ENCODE results near the gene EMSY.
A peak's percentile ranks its signal among the peaks of the same experiment; 100 is the strongest.

Gene EMSY

GRCh38 chr11:76410851-76411357 is 33.9 kb upstream of the EMSY start:
- Histone ChIP-seq H3K36me3 (ENCODE audit: low read length) (no peaks in the 10 kb centered on the region), H3K9ac (ENCODE audit: low read length) (no peak overlapping the region), H3K9me2 (replicated peaks; ENCODE audit: insufficient read depth, low read length) (no peaks in the 10 kb centered on the region), H2AFZ (ENCODE audit: low read depth, low read length, severe bottlenecking) (no peak overlapping the region), H4K20me1 (ENCODE audit: low read depth, low read length) (no peaks in the 10 kb centered on the region), H3K4me2 (ENCODE audit: low read depth, low read length, poor library complexity, severe bottlenecking) (no peak overlapping the region), H3K79me2 (ENCODE audit: insufficient read depth, low read length) (no peaks in the 10 kb centered on the region), H3K27me3 (ENCODE audit: low read length) (no peaks in the 10 kb centered on the region), H3K27ac (ENCODE audit: low read depth, low read length) (no peak overlapping the region), H3K4me3 (ENCODE audit: insufficient read depth, low read length, poor library complexity, severe bottlenecking) (no peak overlapping the region), H3F3A (ENCODE audit: insufficient read depth) (no peaks in the 10 kb centered on the region), H3K9me3 (ENCODE audit: insufficient read depth, low read length) (no peaks in the 10 kb centered on the region)
- TF ChIP-seq EZH2phosphoT487 (conservative IDR thresholded peaks at IDR 0.05; ENCODE audit: low read length): no peak
- no peak for TF ChIP-seq CTCF (IDR thresholded peaks at IDR 0.05; ENCODE audit: insufficient read depth, low read length, poor library complexity, severe bottlenecking)

DNA sequence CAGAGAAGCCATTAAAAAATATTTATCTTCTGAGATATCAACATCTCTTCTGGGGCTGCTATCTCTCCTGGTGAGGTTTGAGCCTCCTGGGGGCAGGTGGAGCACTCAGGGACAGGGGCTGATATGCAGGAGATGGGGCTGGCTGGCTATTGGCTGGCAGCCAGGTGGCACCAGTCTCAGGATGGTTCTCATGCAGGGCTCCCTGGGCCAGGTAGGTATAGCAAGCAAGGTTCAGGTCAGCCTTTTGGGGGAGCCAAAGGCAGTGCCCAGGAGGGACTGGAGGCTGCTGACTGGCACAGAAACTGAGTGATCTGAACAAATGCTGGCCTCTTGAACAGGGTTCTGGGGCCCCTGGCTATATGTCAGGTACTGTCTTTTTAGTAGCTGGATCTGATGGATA is 29.7 kb upstream of the EMSY start:
- Histone ChIP-seq H3K79me2 (ENCODE audit: insufficient read depth, low read length) (no peaks in the 10 kb centered on the region), H3K4me2 (ENCODE audit: low read depth, low read length, poor library complexity, severe bottlenecking) (no peak overlapping the region)

GRCh38 chr11:76419896-76420295 is 24.9 kb upstream of the EMSY start:
- TF ChIP-seq EZH2phosphoT487 (conservative IDR thresholded peaks at IDR 0.05; ENCODE audit: low read length) (no peak), CTCF (IDR thresholded peaks at IDR 0.05; ENCODE audit: insufficient read depth, low read length, poor library complexity, severe bottlenecking) (peak; percentile 59)
- Histone ChIP-seq H3K4me2 (ENCODE audit: low read depth, low read length, poor library complexity, severe bottlenecking) (no peak overlapping the region), H3K9ac (ENCODE audit: low read length) (no peak overlapping the region), H3K27me3 (ENCODE audit: low read length) (no peaks in the 10 kb centered on the region), H3K4me3 (ENCODE audit: insufficient read depth, low read length, poor library complexity, severe bottlenecking) (no peak overlapping the region), H3K36me3 (ENCODE audit: low read length) (no peaks in the 10 kb centered on the region), H3F3A (ENCODE audit: insufficient read depth) (no peaks in the 10 kb centered on the region), H3K27ac (ENCODE audit: low read depth, low read length) (no peak overlapping the region), H3K9me2 (replicated peaks; ENCODE audit: insufficient read depth, low read length) (no peaks in the 10 kb centered on the region), H3K9me3 (ENCODE audit: insufficient read depth, low read length) (no peaks in the 10 kb centered on the region), H2AFZ (ENCODE audit: low read depth, low read length, severe bottlenecking) (no peak overlapping the region), H3K79me2 (ENCODE audit: insufficient read depth, low read length) (no peaks in the 10 kb centered on the region), H4K20me1 (ENCODE audit: low read depth, low read length) (no peaks in the 10 kb centered on the region)

More for the DNA sequence above, 29.7 kb upstream of the EMSY start:
- Histone ChIP-seq H3K27me3 (ENCODE audit: low read length) (no peaks in the 10 kb centered on the region), H4K20me1 (ENCODE audit: low read depth, low read length) (no peaks in the 10 kb centered on the region), H2AFZ (ENCODE audit: low read depth, low read length, severe bottlenecking) (no peak overlapping the region), H3K9me2 (replicated peaks; ENCODE audit: insufficient read depth, low read length) (no peaks in the 10 kb centered on the region), H3K9ac (ENCODE audit: low read length) (no peak overlapping the region), H3K36me3 (ENCODE audit: low read length) (no peaks in the 10 kb centered on the region), H3K4me3 (ENCODE audit: insufficient read depth, low read length, poor library complexity, severe bottlenecking) (no peak overlapping the region), H3K27ac (ENCODE audit: low read depth, low read length) (no peak overlapping the region), H3K9me3 (ENCODE audit: insufficient read depth, low read length) (no peaks in the 10 kb centered on the region), H3F3A (ENCODE audit: insufficient read depth) (no peaks in the 10 kb centered on the region)
- TF ChIP-seq CTCF (IDR thresholded peaks at IDR 0.05; ENCODE audit: insufficient read depth, low read length, poor library complexity, severe bottlenecking): no peak
- TF ChIP-seq EZH2phosphoT487 (conservative IDR thresholded peaks at IDR 0.05; ENCODE audit: low read length): no peak

Measured in SU-DHL-6 (cell line).